Fibroblast of lung (primary cell): ENCODE results near the gene SMIM27. TPM values are rescaled to one million over a fixed set of nuclear protein-coding genes. Genes with fewer than 3 reads are reported as not detected.

Source experiments
- DNase-seq, 2 donors: peaks; one replicate each; pipeline versions ENCODE4 v3.0.0 to v3.0.0-alpha.2; 2010; ENCODE audit warnings: low read depth in 2 of 2
- H2AFZ ChIP-seq: 2 replicates; pipeline ENCODE4 v1.5.1; 2012; ENCODE audit warnings: low read length, control low read depth, inconsistent platforms
- H3K27ac ChIP-seq: 2 replicates; pipeline ENCODE4 v1.5.1; 2011; ENCODE audit warnings: low read length, control low read depth; ENCODE audit not compliant: insufficient read depth
- H3K27me3 ChIP-seq: 2 replicates; pipeline ENCODE4 v1.5.1; 2011; ENCODE audit warnings: mild to moderate bottlenecking, low read length; ENCODE audit not compliant: control insufficient read depth, insufficient read depth
- H3K36me3 ChIP-seq: 2 replicates; pipeline ENCODE4 v1.5.1; 2011; ENCODE audit warnings: low read length; ENCODE audit not compliant: control insufficient read depth, insufficient read depth
- H3K4me1 ChIP-seq: 2 replicates; pipeline ENCODE4 v1.5.1; 2011; ENCODE audit warnings: low read length; ENCODE audit not compliant: control insufficient read depth, insufficient read depth; ENCODE audit errors: extremely low read depth
- H3K4me2 ChIP-seq: 2 replicates; pipeline ENCODE4 v1.5.1; 2011; ENCODE audit warnings: low read length, control low read depth; ENCODE audit not compliant: insufficient read depth; ENCODE audit errors: extremely low read depth
- H3K4me3 ChIP-seq, 4 experiments: fragments of 200-600 bp in 1 of 4; sonication (generic) in 1 of 4; replicated peaks in 1 of 4; 2 replicates each; pipeline ENCODE4 v1.5.1; 2011 to 2016; ENCODE audit warnings: low read length in 4 of 4, low read depth in 3 of 4, mild to moderate bottlenecking in 3 of 4, control low read depth in 2 of 4, inconsistent platforms in 1 of 4, mixed read lengths in 1 of 4; ENCODE audit not compliant: insufficient read depth in 1 of 4; ENCODE audit errors: control extremely low read depth in 1 of 4
- H3K79me2 ChIP-seq: 2 replicates; pipeline ENCODE4 v1.5.1; 2012; ENCODE audit warnings: mild to moderate bottlenecking, low read length, inconsistent platforms; ENCODE audit not compliant: control insufficient read depth, insufficient read depth
- H3K9ac ChIP-seq: 2 replicates; pipeline ENCODE4 v1.5.1; 2011; ENCODE audit warnings: mild to moderate bottlenecking, low read length, control low read depth; ENCODE audit not compliant: insufficient read depth
- H3K9me3 ChIP-seq: 2 replicates; pipeline ENCODE4 v1.5.1; 2012; ENCODE audit warnings: low read depth, low read length; ENCODE audit not compliant: control insufficient read depth, insufficient read depth
- H4K20me1 ChIP-seq: 2 replicates; pipeline ENCODE4 v1.5.1; 2011; ENCODE audit warnings: low read length; ENCODE audit not compliant: control insufficient read depth, insufficient read depth; ENCODE audit errors: extremely low read depth
- CTCF ChIP-seq, 2 donors: IDR thresholded peaks in 1 of 2; conservative IDR thresholded peaks in 1 of 2; 1 replicate in 1 of 2; 2 replicates in 1 of 2; pipeline ENCODE4 v1.5.1; 2011 to 2012; ENCODE audit warnings: low read length in 2 of 2, control low read depth in 1 of 2, inconsistent platforms in 1 of 2, low read depth in 1 of 2, mild to moderate bottlenecking in 1 of 2
- EZH2 ChIP-seq: IDR thresholded peaks from 2 replicates; pipeline ENCODE4 v1.5.1; 2012; ENCODE audit warnings: low read length, control low read depth, mild to moderate bottlenecking; ENCODE audit errors: missing control alignments
- polyA plus RNA-seq, 2 donors: library from polyadenylated mRNA; depleted of rRNA in 1 of 2; stranded (reverse) in 1 of 2; unstranded in 1 of 2; fragments of >200 nt; gene quantifications; 2 replicates each; pipeline ENCODE4 v1.2.1, GENCODE V29; 2011 to 2012; ENCODE audit warnings: missing spikeins in 1 of 2
- total RNA-seq: library from RNA; depleted of rRNA; stranded (reverse); fragments of >200 nt; gene quantifications from 2 replicates; pipeline ENCODE4 v1.2.1, GENCODE V29; 2014

Gene SMIM27
- total and polyA plus RNA-seq, 2 donors (not counting 1 experiment from before 2014, with no cell fraction given) = 2.7 to 8.3 TPM

- Histone ChIP-seq H3K36me3 (no peaks in the 10 kb centered on the region), H3K9me3 (no peaks in the 10 kb centered on the region), H2AFZ (no peak overlapping the region), H3K4me3 (no peak overlapping the region), H3K27me3 (no peaks in the 10 kb centered on the region), H3K9ac (no peak overlapping the region), H4K20me1 (no peaks in the 10 kb centered on the region), H3K4me1 (no peaks in the 10 kb centered on the region), H3K79me2 (no peaks in the 10 kb centered on the region), H3K4me2 (no peak overlapping the region), H3K27ac (no peak overlapping the region)
- TF ChIP-seq EZH2 (no peak), CTCF (conservative IDR thresholded peaks at IDR 0.05 in 1 of 2, IDR thresholded peaks at IDR 0.05 in 1 of 2; ENCODE audit: low read depth in 1 of 2, low read length in 2 of 2) (no peak)
- peak in 1 of 2 donors; percentile 72 for DNase-seq
These were observed 38.3 kb downstream of the SMIM27 start for GRCh38 chr9:32590476-32590875.

- peak in 1 of 2 donors; percentile 54 for DNase-seq
- no peak overlapping the region for H3K4me3 ChIP-seq
These were observed 38.8 kb downstream of the SMIM27 start for GRCh38 chr9:32590898-32591297.

GRCh38 chr9:32596096-32596865 is 44.2 kb downstream of the SMIM27 start:
- DNase-seq = no peak
- no peak overlapping the region for H2AFZ ChIP-seq
- H3K27ac ChIP-seq = no peak overlapping the region

More at GRCh38 chr9:32590898-32591297, 38.8 kb downstream of the SMIM27 start:
- H3K27me3 ChIP-seq = no peaks in the 10 kb centered on the region
- H3K79me2 ChIP-seq = no peaks in the 10 kb centered on the region
- no peak overlapping the region for H3K27ac ChIP-seq
- H2AFZ ChIP-seq = no peak overlapping the region
- no peak overlapping the region for H3K4me2 ChIP-seq
- no peaks in the 10 kb centered on the region for H3K36me3 ChIP-seq
- no peaks in the 10 kb centered on the region for H3K9me3 ChIP-seq
- no peak overlapping the region for H3K9ac ChIP-seq
- H4K20me1 ChIP-seq = no peaks in the 10 kb centered on the region
- no peaks in the 10 kb centered on the region for H3K4me1 ChIP-seq
- TF ChIP-seq CTCF (conservative IDR thresholded peaks at IDR 0.05 in 1 of 2, IDR thresholded peaks at IDR 0.05 in 1 of 2; ENCODE audit: low read depth in 1 of 2, low read length in 2 of 2) (no peak), EZH2 (no peak)

More at GRCh38 chr9:32596096-32596865, 44.2 kb downstream of the SMIM27 start:
- no peaks in the 10 kb centered on the region for H3K4me1 ChIP-seq
- no peaks in the 10 kb centered on the region for H3K27me3 ChIP-seq
- H3K4me2 ChIP-seq = no peak overlapping the region
- no peak overlapping the region for H3K9ac ChIP-seq
- no peaks in the 10 kb centered on the region for H4K20me1 ChIP-seq
- no peak overlapping the region for H3K4me3 ChIP-seq
- no peak for TF ChIP-seq EZH2
- TF ChIP-seq CTCF (conservative IDR thresholded peaks at IDR 0.05 in 1 of 2, IDR thresholded peaks at IDR 0.05 in 1 of 2; ENCODE audit: low read depth in 1 of 2, low read length in 2 of 2) = no peak
- no peaks in the 10 kb centered on the region for H3K79me2 ChIP-seq
- H3K9me3 ChIP-seq = no peaks in the 10 kb centered on the region
- H3K36me3 ChIP-seq = no peaks in the 10 kb centered on the region
